Smooth muscle cell (in vitro differentiated cells): Measurements from ENCODE around the gene KPNA6. TPM values are rescaled to one million over a fixed set of nuclear protein-coding genes. Genes with fewer than 3 reads are reported as not detected.

Experiments used
- DNase-seq: peaks from one replicate; lab custom pipeline; 2025; ENCODE audit not compliant: unreplicated experiment; lab: John Stamatoyannopoulos, UW
- H2AFZ ChIP-seq: fragments of 200-600 bp; sonication (generic); 2 replicates; pipeline ENCODE4 v1.6.0; 2016; ENCODE audit warnings: antibody characterized with exemption, low read depth, mild to moderate bottlenecking
- H3F3A ChIP-seq: fragments of 200-600 bp; sonication (generic); 2 replicates; pipeline ENCODE4 v1.6.0; 2017; ENCODE audit warnings: antibody characterized with exemption, low read depth
- H3K27ac ChIP-seq: fragments of 200-600 bp; sonication (generic); 2 replicates; pipeline ENCODE4 v1.5.1; 2016; ENCODE audit warnings: low read depth, mild to moderate bottlenecking
- H3K27me3 ChIP-seq: fragments of 200-600 bp; sonication (generic); 2 replicates; pipeline ENCODE4 v1.6.1; 2016; ENCODE audit warnings: low read depth, mild to moderate bottlenecking
- H3K36me3 ChIP-seq: fragments of 200-600 bp; sonication (generic); 2 replicates; pipeline ENCODE4 v1.5.1; 2016; ENCODE audit warnings: low read depth
- H3K4me1 ChIP-seq: fragments of 200-600 bp; sonication (generic); 2 replicates; pipeline ENCODE4 v1.5.1; 2016; ENCODE audit warnings: low read depth
- H3K4me2 ChIP-seq: fragments of 200-600 bp; sonication (generic); 2 replicates; pipeline ENCODE4 v1.6.0; 2016; ENCODE audit warnings: mild to moderate bottlenecking
- H3K4me3 ChIP-seq: fragments of 200-600 bp; sonication (generic); 2 replicates; pipeline ENCODE4 v1.5.1; 2016; ENCODE audit warnings: mild to moderate bottlenecking
- H3K79me2 ChIP-seq: fragments of 200-600 bp; sonication (generic); 2 replicates; pipeline ENCODE4 v1.6.0; 2016; ENCODE audit warnings: low read depth, mild to moderate bottlenecking
- H3K9ac ChIP-seq: fragments of 200-600 bp; sonication (generic); 2 replicates; pipeline ENCODE4 v1.6.0; 2016; ENCODE audit warnings: low read depth
- H3K9me3 ChIP-seq: fragments of 200-600 bp; sonication (generic); replicated peaks from 2 replicates; pipeline ENCODE4 v1.5.1; 2016; ENCODE audit warnings: low read depth
- H4K20me1 ChIP-seq: fragments of 200-600 bp; sonication (generic); 2 replicates; pipeline ENCODE4 v1.6.0; 2016; ENCODE audit warnings: low read depth
- WGBS: methylation state at CpG from one replicate; pipeline ENCODE4 v1.1.7; 2016; ENCODE audit warnings: low lambda C conversion rate; 5-methylcytosine and 5-hydroxymethylcytosine counted together
- polyA plus RNA-seq: library from polyadenylated mRNA; unstranded; fragments of >200 nt; fragmentation: Nextera tagmentation; extraction: Ambion mirVana; gene quantifications from 2 replicates; pipeline ENCODE4 v1.2.1, GENCODE V29; 2016
- total RNA-seq: library from RNA; depleted of rRNA; stranded (reverse); fragments of >200 nt; gene quantifications from 2 replicates; pipeline ENCODE4 v1.2.3, GENCODE V29; 2014
- TF ChIP-seq, protein P1 (sequence below): fragments of 200-600 bp; sonication (generic); IDR thresholded peaks from 2 replicates; pipeline ENCODE4 v1.5.1; 2017; ENCODE audit warnings: borderline replicate concordance, mild to moderate bottlenecking, antibody characterized with exemption; ENCODE audit not compliant: insufficient read depth, poor library complexity, severe bottlenecking

Gene KPNA6
- total and polyA plus RNA-seq, 2 experiments from 2014 or later, result 29.1 to 35.8 TPM

DNA sequence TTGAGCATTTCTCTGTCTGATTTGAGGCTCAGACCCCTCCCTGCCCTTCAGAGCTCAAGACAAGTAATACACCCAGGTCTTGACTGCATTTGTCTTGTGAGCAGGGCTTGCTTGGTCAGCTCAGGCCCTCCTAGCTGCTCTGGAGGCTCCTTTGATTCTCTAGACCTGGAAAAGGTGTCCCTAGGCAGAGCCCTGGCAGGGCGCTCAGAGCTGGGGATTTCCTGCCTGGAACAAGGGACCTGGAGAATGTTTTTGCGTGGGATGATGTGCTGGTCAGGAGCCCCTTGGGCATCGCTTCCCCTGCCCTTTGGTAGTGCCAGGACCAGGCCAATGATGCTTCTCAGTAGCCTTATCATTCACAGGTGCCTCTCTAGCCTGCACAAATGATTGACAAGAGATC lies 87.7 kb downstream of the KPNA6 start:
- 97% methylated on average over 3 of the region's 3 CpGs for WGBS
- TF ChIP-seq, protein P1, sequence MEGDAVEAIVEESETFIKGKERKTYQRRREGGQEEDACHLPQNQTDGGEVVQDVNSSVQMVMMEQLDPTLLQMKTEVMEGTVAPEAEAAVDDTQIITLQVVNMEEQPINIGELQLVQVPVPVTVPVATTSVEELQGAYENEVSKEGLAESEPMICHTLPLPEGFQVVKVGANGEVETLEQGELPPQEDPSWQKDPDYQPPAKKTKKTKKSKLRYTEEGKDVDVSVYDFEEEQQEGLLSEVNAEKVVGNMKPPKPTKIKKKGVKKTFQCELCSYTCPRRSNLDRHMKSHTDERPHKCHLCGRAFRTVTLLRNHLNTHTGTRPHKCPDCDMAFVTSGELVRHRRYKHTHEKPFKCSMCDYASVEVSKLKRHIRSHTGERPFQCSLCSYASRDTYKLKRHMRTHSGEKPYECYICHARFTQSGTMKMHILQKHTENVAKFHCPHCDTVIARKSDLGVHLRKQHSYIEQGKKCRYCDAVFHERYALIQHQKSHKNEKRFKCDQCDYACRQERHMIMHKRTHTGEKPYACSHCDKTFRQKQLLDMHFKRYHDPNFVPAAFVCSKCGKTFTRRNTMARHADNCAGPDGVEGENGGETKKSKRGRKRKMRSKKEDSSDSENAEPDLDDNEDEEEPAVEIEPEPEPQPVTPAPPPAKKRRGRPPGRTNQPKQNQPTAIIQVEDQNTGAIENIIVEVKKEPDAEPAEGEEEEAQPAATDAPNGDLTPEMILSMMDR, result no peak
- H3K9ac ChIP-seq, result no peak overlapping the region

DNA sequence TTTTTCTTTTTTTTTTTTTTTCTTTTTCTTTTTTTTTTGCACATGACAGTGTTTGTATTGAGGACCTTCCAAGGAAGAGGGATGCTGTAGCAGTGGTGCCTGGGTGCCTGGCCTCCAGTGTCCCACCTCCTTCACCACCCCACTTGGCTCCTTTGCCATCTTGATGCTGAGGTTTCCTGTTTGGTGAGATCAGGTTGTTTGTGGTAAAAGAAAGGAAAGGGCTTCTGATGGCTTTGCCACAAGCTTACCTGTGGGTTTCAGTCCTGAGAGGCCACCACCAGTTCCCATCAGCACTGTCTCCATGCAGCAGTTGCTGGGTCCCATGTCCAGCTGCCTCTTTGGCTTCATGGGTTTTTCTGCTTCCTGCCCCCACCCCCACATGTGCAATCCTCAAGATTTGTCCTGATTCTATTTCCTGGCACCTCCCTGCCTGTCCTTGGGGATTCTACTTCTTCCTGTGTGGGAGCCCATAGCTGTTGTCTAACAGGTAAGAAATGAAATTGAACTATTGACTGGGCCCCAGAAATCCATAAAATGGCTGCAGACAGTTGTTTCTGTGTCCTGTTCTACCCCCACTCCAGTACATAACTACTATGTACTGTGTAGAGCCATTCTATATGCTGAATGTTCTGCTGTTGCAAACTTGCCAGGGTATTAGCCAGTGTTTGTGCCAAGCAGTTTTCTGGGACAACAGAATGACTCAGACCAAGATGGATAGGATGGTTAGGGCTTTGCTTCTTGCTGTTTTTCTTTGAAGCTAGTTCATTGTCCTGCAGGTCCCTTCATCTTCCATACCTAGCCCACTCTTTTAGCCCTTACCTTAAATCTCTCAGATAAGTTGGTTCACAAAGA lies 88.3 kb downstream of the KPNA6 start:
- H3K36me3 ChIP-seq, result peaks cover 9% of the 10 kb centered on the region
- H3K27ac ChIP-seq, result peak overlapping the region; percentile 19
- H3K9me3 ChIP-seq, result no peaks in the 10 kb centered on the region
- peaks cover 25% of the 10 kb centered on the region for H4K20me1 ChIP-seq
- TF ChIP-seq, protein P1, result no peak
- H3F3A ChIP-seq, result peaks cover 37% of the 10 kb centered on the region
- no peaks in the 10 kb centered on the region for H3K27me3 ChIP-seq
- no peak overlapping the region for H2AFZ ChIP-seq
- H3K79me2 ChIP-seq, result no peaks in the 10 kb centered on the region
- peaks cover 13% of the 10 kb centered on the region for H3K4me1 ChIP-seq
- no peak overlapping the region for H3K4me2 ChIP-seq
- H3K4me3 ChIP-seq, result no peak overlapping the region
- no peak overlapping the region for H3K9ac ChIP-seq
- DNase-seq, result no peak

More for the DNA sequence above, 87.7 kb downstream of the KPNA6 start:
- peaks cover 37% of the 10 kb centered on the region for H3F3A ChIP-seq
- H3K27me3 ChIP-seq, result no peaks in the 10 kb centered on the region
- H3K4me2 ChIP-seq, result no peak overlapping the region
- no peaks in the 10 kb centered on the region for H3K9me3 ChIP-seq
- no peak overlapping the region for H2AFZ ChIP-seq
- DNase-seq, result no peak
- peaks cover 27% of the 10 kb centered on the region for H4K20me1 ChIP-seq
- H3K36me3 ChIP-seq, result peaks cover 9% of the 10 kb centered on the region
- no peak overlapping the region for H3K4me3 ChIP-seq
- peaks cover 13% of the 10 kb centered on the region for H3K4me1 ChIP-seq
- no peaks in the 10 kb centered on the region for H3K79me2 ChIP-seq
- no peak overlapping the region for H3K27ac ChIP-seq

DNA sequence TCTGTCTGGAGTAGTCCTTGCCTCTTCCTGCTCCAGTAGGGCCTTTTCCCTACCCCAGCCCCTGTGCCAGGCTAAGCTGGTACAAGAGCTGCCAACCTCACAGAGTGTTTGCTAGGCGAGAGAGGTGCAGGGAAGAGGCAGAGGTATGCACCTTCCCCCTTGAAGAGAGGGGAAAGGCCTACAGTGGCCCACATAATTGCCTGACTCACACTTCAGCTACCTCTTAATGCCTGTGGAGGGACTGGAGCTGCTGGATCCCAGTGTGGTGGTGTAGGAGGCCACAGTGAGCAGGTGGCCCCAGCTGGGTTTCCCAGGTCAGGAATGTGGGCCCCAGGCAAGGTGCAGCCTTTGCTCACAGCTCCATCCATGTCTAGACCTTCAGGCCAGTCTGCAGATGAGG lies 89.2 kb downstream of the KPNA6 start:
- peaks cover 9% of the 10 kb centered on the region for H3K36me3 ChIP-seq
- no peak for DNase-seq
- H3K9ac ChIP-seq, result no peak overlapping the region
- no peaks in the 10 kb centered on the region for H3K27me3 ChIP-seq
- no peaks in the 10 kb centered on the region for H3K9me3 ChIP-seq
- H3K4me3 ChIP-seq, result no peak overlapping the region
- no peaks in the 10 kb centered on the region for H3K79me2 ChIP-seq
- no peak overlapping the region for H2AFZ ChIP-seq
- H3F3A ChIP-seq, result peaks cover 40% of the 10 kb centered on the region
- no peak overlapping the region for H3K4me2 ChIP-seq
- TF ChIP-seq, protein P1, result no peak
- peak overlapping the region; percentile 19 for H3K27ac ChIP-seq
- peaks cover 18% of the 10 kb centered on the region for H3K4me1 ChIP-seq
- peaks cover 16% of the 10 kb centered on the region for H4K20me1 ChIP-seq
- 100% methylated on average over 1 of the region's 1 CpG for WGBS

DNA sequence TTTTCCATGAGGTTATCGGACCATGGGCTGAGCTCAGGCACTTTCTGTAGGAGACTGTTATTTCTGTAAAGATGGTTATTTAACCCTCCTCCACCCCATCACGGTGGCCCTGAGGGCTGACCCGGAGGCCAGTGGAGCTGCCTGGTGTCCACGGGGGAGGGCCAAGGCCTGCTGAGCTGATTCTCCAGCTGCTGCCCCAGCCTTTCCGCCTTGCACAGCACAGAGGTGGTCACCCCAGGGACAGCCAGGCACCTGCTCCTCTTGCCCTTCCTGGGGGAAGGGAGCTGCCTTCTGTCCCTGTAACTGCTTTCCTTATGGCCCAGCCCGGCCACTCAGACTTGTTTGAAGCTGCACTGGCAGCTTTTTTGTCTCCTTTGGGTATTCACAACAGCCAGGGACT lies 90.0 kb downstream of the KPNA6 start:
- WGBS, result 85% methylated on average over 6 of the region's 6 CpGs
- no peak overlapping the region for H3K9ac ChIP-seq
- peaks cover 18% of the 10 kb centered on the region for H3K4me1 ChIP-seq
- no peaks in the 10 kb centered on the region for H3K79me2 ChIP-seq
- H3K4me3 ChIP-seq, result no peak overlapping the region
- no peak for DNase-seq
- peaks cover 9% of the 10 kb centered on the region for H3K36me3 ChIP-seq
- H4K20me1 ChIP-seq, result peaks cover 11% of the 10 kb centered on the region
- no peak overlapping the region for H2AFZ ChIP-seq
- TF ChIP-seq, protein P1, result no peak
- H3K9me3 ChIP-seq, result no peaks in the 10 kb centered on the region
- H3K4me2 ChIP-seq, result no peak overlapping the region
- H3K27me3 ChIP-seq, result no peaks in the 10 kb centered on the region
- H3F3A ChIP-seq, result peaks cover 40% of the 10 kb centered on the region
- H3K27ac ChIP-seq, result peak overlapping the region; percentile 24
